HG03039 (cell line): ENCODE measurements around the gene IRGC.
A peak's percentile ranks its signal among the peaks of the same experiment; 100 is the strongest.
"Not testable (repeated sequence)": the region's sequence is repeated elsewhere in the genome, so short reads cannot be mapped to it uniquely, and the experiment has no call there.

ENCODE experiments used
- ATAC-seq: cut with Tn5 transposase; IDR thresholded peaks from one replicate; pipeline ENCODE4 v1.9.1; 2021; ENCODE audit warnings: mild to moderate bottlenecking, moderate library complexity; ENCODE audit not compliant: unreplicated experiment

Gene IRGC

GRCh38 chr19:43751466-43752220, 35.8 kb downstream of the IRGC start:
- ATAC-seq = no peak

- ATAC-seq = no peak
Measured at GRCh38 chr19:43752287-43752875, 36.5 kb downstream of the IRGC start.

GRCh38 chr19:43754253-43754502, 38.3 kb downstream of the IRGC start:
- ATAC-seq = no peak

- ATAC-seq = peak; percentile 45
Measured at GRCh38 chr19:43754503-43755255, 38.8 kb downstream of the IRGC start, which contains the start of gene SMG9. SMG9 (minus strand) TSS chr19:43754962; CDS start chr19:43750741, 4,221 bp downstream.

- ATAC-seq = peak; percentile 18
Measured at GRCh38 chr19:43755256-43755801, 39.5 kb downstream of the IRGC start.

- ATAC-seq = no peak
Measured at GRCh38 chr19:43759515-43759914, 43.6 kb downstream of the IRGC start.

GRCh38 chr19:43760941-43761340, 45.1 kb downstream of the IRGC start:
- ATAC-seq = no peak

GRCh38 chr19:43762814-43763213, 46.9 kb downstream of the IRGC start:
- ATAC-seq = no peak

- no peak for ATAC-seq
Measured at GRCh38 chr19:43763473-43763939, 47.6 kb downstream of the IRGC start.

- not testable (repeated sequence) for ATAC-seq
Measured at GRCh38 chr19:43764684-43765083, 48.8 kb downstream of the IRGC start.

- ATAC-seq = peak; percentile 40
Measured at GRCh38 chr19:43765109-43765876, 49.4 kb downstream of the IRGC start.

GRCh38 chr19:43766755-43767043, 50.8 kb downstream of the IRGC start:
- no peak for ATAC-seq

GRCh38 chr19:43767316-43767715, 51.4 kb downstream of the IRGC start:
- ATAC-seq = no peak

GRCh38 chr19:43767818-43768217, 51.9 kb downstream of the IRGC start:
- no peak for ATAC-seq

- no peak for ATAC-seq
Measured at GRCh38 chr19:43768273-43769050, 52.6 kb downstream of the IRGC start.

GRCh38 chr19:43769256-43769655, 53.4 kb downstream of the IRGC start:
- ATAC-seq = no peak
